Lower leg skin (tissue), 3 donors: ENCODE measurements around the gene COX14.

Source experiments
- CTCF ChIP-seq, 3 donors: fragments of 450-650 bp; IDR thresholded peaks; one replicate each; pipeline ENCODE4 v1.5.1; 2016; ENCODE audit warnings: antibody characterized with exemption in 3 of 3, mild to moderate bottlenecking in 3 of 3, moderate library complexity in 2 of 3
- POLR2A ChIP-seq, 2 donors: fragments of 450-650 bp; IDR thresholded peaks; one replicate each; pipeline ENCODE4 v1.6.1; 2016 to 2017; ENCODE audit warnings: antibody characterized with exemption in 2 of 2, mild to moderate bottlenecking in 1 of 2, moderate library complexity in 1 of 2

DNA sequence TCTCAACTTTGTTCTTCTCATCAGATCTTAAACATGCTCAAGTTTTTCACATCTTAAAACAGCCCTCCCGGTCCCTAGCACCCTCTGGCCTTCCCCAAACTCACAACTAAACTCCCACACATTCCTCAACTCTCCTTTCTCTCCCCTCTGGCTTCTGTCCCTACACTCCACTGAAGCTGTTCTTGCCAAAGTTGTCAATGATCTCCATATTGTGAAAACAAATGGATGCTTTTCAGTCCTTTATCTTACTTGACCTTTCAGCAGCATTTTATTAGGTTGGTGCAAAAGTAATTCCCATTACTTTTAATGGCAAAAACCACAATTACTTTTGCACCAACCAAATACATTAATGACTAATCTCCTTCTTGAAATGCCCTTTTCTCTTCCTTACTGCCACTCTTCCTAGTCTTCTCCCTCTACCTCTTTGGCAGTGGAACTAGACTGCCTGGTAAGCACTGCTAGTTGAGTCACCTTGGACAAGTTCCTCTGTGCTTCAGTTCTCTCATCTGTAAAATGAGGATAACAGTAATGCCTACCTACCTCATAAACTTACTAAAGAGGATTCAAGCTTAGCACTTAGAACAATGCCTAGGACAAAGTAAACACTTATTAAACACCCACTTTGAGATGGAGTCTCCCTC is 39.1 kb downstream of the COX14 start:
- TF ChIP-seq CTCF (IDR thresholded peaks at IDR 0.05): no peak
- no peak for TF ChIP-seq POLR2A (IDR thresholded peaks at IDR 0.05)
